Measurements from ENCODE around the gene ZBTB34.

DNA sequence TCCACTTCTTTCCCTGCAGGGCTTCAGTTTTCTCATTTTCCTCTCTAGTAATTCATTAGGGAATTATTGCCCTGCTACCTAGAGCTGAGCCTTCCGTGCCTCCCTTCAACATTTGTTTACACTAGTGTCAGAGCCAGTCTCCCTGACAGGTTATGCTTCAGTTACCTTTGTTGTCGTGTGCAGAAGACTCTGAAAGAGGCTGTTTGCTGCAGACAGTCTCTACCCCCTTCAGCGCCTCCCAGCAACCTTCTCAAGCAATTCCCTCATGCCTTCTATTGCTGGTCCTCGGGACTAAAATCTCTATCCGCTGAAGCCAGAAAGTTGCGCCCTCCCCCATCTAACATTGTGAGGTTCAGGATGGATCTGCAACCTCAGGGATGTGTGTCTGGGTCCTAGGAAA is 67.0 kb downstream of the ZBTB34 start:
- TF ChIP-seq, protein P1, sequence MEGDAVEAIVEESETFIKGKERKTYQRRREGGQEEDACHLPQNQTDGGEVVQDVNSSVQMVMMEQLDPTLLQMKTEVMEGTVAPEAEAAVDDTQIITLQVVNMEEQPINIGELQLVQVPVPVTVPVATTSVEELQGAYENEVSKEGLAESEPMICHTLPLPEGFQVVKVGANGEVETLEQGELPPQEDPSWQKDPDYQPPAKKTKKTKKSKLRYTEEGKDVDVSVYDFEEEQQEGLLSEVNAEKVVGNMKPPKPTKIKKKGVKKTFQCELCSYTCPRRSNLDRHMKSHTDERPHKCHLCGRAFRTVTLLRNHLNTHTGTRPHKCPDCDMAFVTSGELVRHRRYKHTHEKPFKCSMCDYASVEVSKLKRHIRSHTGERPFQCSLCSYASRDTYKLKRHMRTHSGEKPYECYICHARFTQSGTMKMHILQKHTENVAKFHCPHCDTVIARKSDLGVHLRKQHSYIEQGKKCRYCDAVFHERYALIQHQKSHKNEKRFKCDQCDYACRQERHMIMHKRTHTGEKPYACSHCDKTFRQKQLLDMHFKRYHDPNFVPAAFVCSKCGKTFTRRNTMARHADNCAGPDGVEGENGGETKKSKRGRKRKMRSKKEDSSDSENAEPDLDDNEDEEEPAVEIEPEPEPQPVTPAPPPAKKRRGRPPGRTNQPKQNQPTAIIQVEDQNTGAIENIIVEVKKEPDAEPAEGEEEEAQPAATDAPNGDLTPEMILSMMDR (IDR thresholded peaks at IDR 0.05; ENCODE audit: poor library complexity) = no peak
- TF ChIP-seq EZH2 (IDR thresholded peaks at IDR 0.05; ENCODE audit: borderline replicate concordance) = no peak
